ENCODE results near the gene PTCH1. TPM values are rescaled to one million over a fixed set of nuclear protein-coding genes. Genes with fewer than 3 reads are reported as not detected.

Gene PTCH1
- total and polyA plus RNA-seq, 7 experiments from 2014 or later = 5.7 to 28.9 (median 21.2) TPM

- no peak for ATAC-seq
- H3K9me3 Mint-ChIP-seq = peaks cover 0 to 16% (median 7%) of the 10 kb centered on the region in 11 donors
- peaks cover 8 to 18% (median 14%) of the 10 kb centered on the region in 7 donors for H3K4me1 Mint-ChIP-seq
- Histone ChIP-seq H3K4me3 (ENCODE audit: low read length) (no peak overlapping the region), H3K27me3 (ENCODE audit: control insufficient read depth in 2 of 2, insufficient read depth in 2 of 2, low read length in 2 of 2) (no peaks in the 10 kb centered on the region), H3K36me3 (ENCODE audit: control insufficient read depth in 2 of 3, insufficient read depth in 3 of 3, low read length in 3 of 3) (no peaks in the 10 kb centered on the region), H3K9me3 (ENCODE audit: control insufficient read depth in 2 of 3, low read length in 3 of 3) (peaks cover 0 to 6% (median 0%) of the 10 kb centered on the region in 3 experiments), H3K27ac (ENCODE audit: low read depth, low read length) (no peak overlapping the region), H3K4me1 (ENCODE audit: control insufficient read depth in 2 of 2, insufficient read depth in 2 of 2, low read length in 2 of 2) (peaks cover 7 to 11% of the 10 kb centered on the region in 2 donors)
- intact Hi-C loops (cut with micrococcal nuclease) = no loop called here
- no peak for DNase-seq
- POLR2A ChIA-PET = no interaction called here
- no peak overlapping the region for H3K27ac Mint-ChIP-seq
- H3K4me3 Mint-ChIP-seq = no peak overlapping the region
- peaks cover 0 to 3% (median 0%) of the 10 kb centered on the region in 5 donors for H3K36me3 Mint-ChIP-seq
- CTCF ChIA-PET = no interaction called here
- H3K27me3 Mint-ChIP-seq = peaks cover 0 to 15% (median 0%) of the 10 kb centered on the region in 5 donors
Measured at GRCh38 chr9:95429948-95430620, 86.7 kb downstream of the PTCH1 start.

GRCh38 chr9:95429096-95429495, 87.7 kb downstream of the PTCH1 start:
- H3K27ac ChIP-seq (ENCODE audit: low read depth, low read length) = no peak overlapping the region
- DNase-seq (no peak), ATAC-seq (no peak)
- H3K36me3 Mint-ChIP-seq = peaks cover 0 to 3% (median 0%) of the 10 kb centered on the region in 5 donors
- peaks cover 0 to 15% (median 0%) of the 10 kb centered on the region in 5 donors for H3K27me3 Mint-ChIP-seq
- peaks cover 7 to 11% of the 10 kb centered on the region in 2 donors for H3K4me1 ChIP-seq (ENCODE audit: control insufficient read depth in 2 of 2, insufficient read depth in 2 of 2, low read length in 2 of 2)
- no peaks in the 10 kb centered on the region for H3K36me3 ChIP-seq (ENCODE audit: control insufficient read depth in 2 of 3, insufficient read depth in 3 of 3, low read length in 3 of 3)
- no peak overlapping the region for H3K4me3 ChIP-seq (ENCODE audit: low read length)
- H3K9me3 Mint-ChIP-seq = peaks cover 0 to 16% (median 7%) of the 10 kb centered on the region in 11 donors
- intact Hi-C loops (cut with micrococcal nuclease) = no loop called here
- no peaks in the 10 kb centered on the region for H3K27me3 ChIP-seq (ENCODE audit: control insufficient read depth in 2 of 2, insufficient read depth in 2 of 2, low read length in 2 of 2)
- ChIA-PET CTCF (no interaction called here), POLR2A (no interaction called here)
- H3K27ac Mint-ChIP-seq = peak overlapping the region in 3 of 9 donors; percentile 18 to 40 (median 37)
- no peak overlapping the region for H3K4me3 Mint-ChIP-seq
- peaks cover 0 to 17% (median 11%) of the 10 kb centered on the region in 7 donors for H3K4me1 Mint-ChIP-seq
- H3K9me3 ChIP-seq (ENCODE audit: control insufficient read depth in 2 of 3, low read length in 3 of 3) = peaks cover 0 to 6% (median 0%) of the 10 kb centered on the region in 3 experiments

- peaks cover 0 to 15% (median 4%) of the 10 kb centered on the region in 5 donors for H3K27me3 Mint-ChIP-seq
- peaks cover 5 to 35% (median 22%) of the 10 kb centered on the region in 11 donors for H3K9me3 Mint-ChIP-seq
- H3K4me3 Mint-ChIP-seq = peak overlapping the region; percentile 53 to 79 (median 72)
- intact Hi-C loops (cut with micrococcal nuclease) = loop anchor here in 1 of 2 donors (2.0 kb wide), 1 partner anchor 37 kb away; no protein-coding TSS in a partner anchor
- H3K36me3 ChIP-seq (ENCODE audit: control insufficient read depth in 2 of 3, insufficient read depth in 3 of 3, low read length in 3 of 3) = no peaks in the 10 kb centered on the region
- H3K9me3 ChIP-seq (ENCODE audit: control insufficient read depth in 2 of 3, low read length in 3 of 3) = peaks cover 0 to 24% (median 5%) of the 10 kb centered on the region in 3 experiments
- H3K36me3 Mint-ChIP-seq = peaks cover 0 to 12% (median 5%) of the 10 kb centered on the region in 5 donors
- peak in 1 of 9 donors; percentile 4 for DNase-seq
- peak overlapping the region in 2 of 9 donors; percentile 29 to 52 for H3K27ac Mint-ChIP-seq
- ChIA-PET POLR2A (interaction anchor here (0.9 to 1.0 kb wide), 2 partner anchors 16 to 37 kb away, joined by 3 read pairs; no protein-coding TSS in a partner anchor), CTCF (no interaction called here)
- ATAC-seq = no peak
- no peak overlapping the region for H3K27ac ChIP-seq (ENCODE audit: low read depth, low read length)
- H3K4me3 ChIP-seq (ENCODE audit: low read length) = peak overlapping the region; percentile 3
- peaks cover 0 to 17% (median 11%) of the 10 kb centered on the region in 7 donors for H3K4me1 Mint-ChIP-seq
- peaks cover 7 to 11% of the 10 kb centered on the region in 2 donors for H3K4me1 ChIP-seq (ENCODE audit: control insufficient read depth in 2 of 2, insufficient read depth in 2 of 2, low read length in 2 of 2)
- no peaks in the 10 kb centered on the region for H3K27me3 ChIP-seq (ENCODE audit: control insufficient read depth in 2 of 2, insufficient read depth in 2 of 2, low read length in 2 of 2)
Measured at GRCh38 chr9:95425910-95426551, 90.7 kb downstream of the PTCH1 start.

- H3K4me1 Mint-ChIP-seq = peaks cover 0 to 17% (median 11%) of the 10 kb centered on the region in 7 donors
- POLR2A ChIA-PET = no interaction called here
- peak overlapping the region in 1 of 9 donors; percentile 59 for H3K27ac Mint-ChIP-seq
- Histone ChIP-seq H3K4me3 (ENCODE audit: low read length) (no peak overlapping the region), H3K9me3 (ENCODE audit: control insufficient read depth in 2 of 3, low read length in 3 of 3) (peaks cover 0 to 18% (median 5%) of the 10 kb centered on the region in 3 experiments), H3K4me1 (ENCODE audit: control insufficient read depth in 2 of 2, insufficient read depth in 2 of 2, low read length in 2 of 2) (peaks cover 7 to 11% of the 10 kb centered on the region in 2 donors), H3K36me3 (ENCODE audit: control insufficient read depth in 2 of 3, insufficient read depth in 3 of 3, low read length in 3 of 3) (no peaks in the 10 kb centered on the region), H3K27me3 (ENCODE audit: control insufficient read depth in 2 of 2, insufficient read depth in 2 of 2, low read length in 2 of 2) (no peaks in the 10 kb centered on the region), H3K27ac (ENCODE audit: low read depth, low read length) (no peak overlapping the region)
- CTCF ChIA-PET = no interaction called here
- DNase-seq (no peak), ATAC-seq (no peak)
- intact Hi-C loops (cut with micrococcal nuclease) = no loop called here
- H3K4me3 Mint-ChIP-seq = no peak overlapping the region
- peaks cover 0 to 25% (median 15%) of the 10 kb centered on the region in 11 donors for H3K9me3 Mint-ChIP-seq
- H3K36me3 Mint-ChIP-seq = peaks cover 0 to 12% (median 9%) of the 10 kb centered on the region in 5 donors
- H3K27me3 Mint-ChIP-seq = peaks cover 0 to 11% (median 4%) of the 10 kb centered on the region in 5 donors
Measured at GRCh38 chr9:95422650-95423049, 94.1 kb downstream of the PTCH1 start.

GRCh38 chr9:95420518-95420917, 96.3 kb downstream of the PTCH1 start:
- H3K27me3 Mint-ChIP-seq = peaks cover 0 to 8% (median 4%) of the 10 kb centered on the region in 5 donors
- peaks cover 3 to 18% (median 11%) of the 10 kb centered on the region in 5 donors for H3K36me3 Mint-ChIP-seq
- H3K4me3 Mint-ChIP-seq = no peak overlapping the region
- peaks cover 0 to 30% (median 17%) of the 10 kb centered on the region in 11 donors for H3K9me3 Mint-ChIP-seq
- no peak for ATAC-seq
- H3K36me3 ChIP-seq (ENCODE audit: control insufficient read depth in 2 of 3, insufficient read depth in 3 of 3, low read length in 3 of 3) = no peaks in the 10 kb centered on the region
- peaks cover 0 to 18% (median 5%) of the 10 kb centered on the region in 3 experiments for H3K9me3 ChIP-seq (ENCODE audit: control insufficient read depth in 2 of 3, low read length in 3 of 3)
- H3K4me3 ChIP-seq (ENCODE audit: low read length) = no peak overlapping the region
- peaks cover 0 to 8% (median under 1%) of the 10 kb centered on the region in 7 donors for H3K4me1 Mint-ChIP-seq
- H3K4me1 ChIP-seq (ENCODE audit: control insufficient read depth in 2 of 2, insufficient read depth in 2 of 2, low read length in 2 of 2) = peaks cover 0 to under 1% of the 10 kb centered on the region in 2 donors
- no peak overlapping the region for H3K27ac Mint-ChIP-seq
- DNase-seq = no peak
- CTCF ChIA-PET = no interaction called here
- no peak overlapping the region for H3K27ac ChIP-seq (ENCODE audit: low read depth, low read length)
- H3K27me3 ChIP-seq (ENCODE audit: control insufficient read depth in 2 of 2, insufficient read depth in 2 of 2, low read length in 2 of 2) = no peaks in the 10 kb centered on the region
- intact Hi-C loops (cut with micrococcal nuclease) = no loop called here
- POLR2A ChIA-PET = interaction anchor here (0.6 to 0.9 kb wide), 2 partner anchors 15 to 1113 kb away, joined by 3 read pairs; no protein-coding TSS in a partner anchor

- peaks cover 0 to 18% (median 5%) of the 10 kb centered on the region in 3 experiments for H3K9me3 ChIP-seq (ENCODE audit: control insufficient read depth in 2 of 3, low read length in 3 of 3)
- no peak overlapping the region for H3K4me3 Mint-ChIP-seq
- H3K4me1 ChIP-seq (ENCODE audit: control insufficient read depth in 2 of 2, insufficient read depth in 2 of 2, low read length in 2 of 2) = no peaks in the 10 kb centered on the region
- no peak overlapping the region for H3K27ac Mint-ChIP-seq
- no peaks in the 10 kb centered on the region for H3K27me3 ChIP-seq (ENCODE audit: control insufficient read depth in 2 of 2, insufficient read depth in 2 of 2, low read length in 2 of 2)
- H3K27ac ChIP-seq (ENCODE audit: low read depth, low read length) = no peak overlapping the region
- intact Hi-C loops (cut with micrococcal nuclease) = no loop called here
- H3K4me3 ChIP-seq (ENCODE audit: low read length) = no peak overlapping the region
- DNase-seq = no peak
- H3K4me1 Mint-ChIP-seq = peaks cover 0 to 2% (median 0%) of the 10 kb centered on the region in 7 donors
- ATAC-seq = no peak
- peaks cover 0 to 30% (median 17%) of the 10 kb centered on the region in 11 donors for H3K9me3 Mint-ChIP-seq
- peaks cover 3 to 18% (median 11%) of the 10 kb centered on the region in 5 donors for H3K36me3 Mint-ChIP-seq
- H3K27me3 Mint-ChIP-seq = peaks cover 0 to 8% (median 4%) of the 10 kb centered on the region in 5 donors
- no peaks in the 10 kb centered on the region for H3K36me3 ChIP-seq (ENCODE audit: control insufficient read depth in 2 of 3, insufficient read depth in 3 of 3, low read length in 3 of 3)
- CTCF ChIA-PET = interaction anchor here (0.5 kb wide), 1 partner anchor 793 kb away, joined by 3 read pairs; no protein-coding TSS in a partner anchor
- POLR2A ChIA-PET = no interaction called here
Measured at GRCh38 chr9:95419444-95419843, 97.3 kb downstream of the PTCH1 start.
